NCI-H82 treated with DMSO at 0.1 percent for 48 hours (cell line): ENCODE data around the gene ADARB2.
"Not testable (repeated sequence)": the region's sequence is repeated elsewhere in the genome, so short reads cannot be mapped to it uniquely, and the experiment has no call there.

Experiments used
- DNase-seq: peaks from one replicate; lab custom pipeline; 2025; ENCODE audit not compliant: unreplicated experiment; lab: John Stamatoyannopoulos, UW

Gene ADARB2

GRCh38 chr10:1617376-1618317 lies 119.7 kb downstream of the ADARB2 start:
- not testable (repeated sequence) for DNase-seq

GRCh38 chr10:1616701-1617100 lies 120.6 kb downstream of the ADARB2 start:
- DNase-seq: not testable (repeated sequence)

- DNase-seq: no peak
These were observed 122.0 kb downstream of the ADARB2 start for GRCh38 chr10:1615186-1615954.

GRCh38 chr10:1613511-1613910 lies 123.8 kb downstream of the ADARB2 start:
- DNase-seq: no peak

- no peak for DNase-seq
These were observed 124.4 kb downstream of the ADARB2 start for GRCh38 chr10:1612908-1613307.

GRCh38 chr10:1611936-1612550 lies 125.3 kb downstream of the ADARB2 start:
- no peak for DNase-seq

- DNase-seq: no peak
These were observed 126.1 kb downstream of the ADARB2 start for GRCh38 chr10:1610986-1611770.

- no peak for DNase-seq
These were observed 127.7 kb downstream of the ADARB2 start for GRCh38 chr10:1609648-1609970.

GRCh38 chr10:1608851-1609647 lies 128.3 kb downstream of the ADARB2 start:
- DNase-seq: no peak

- DNase-seq: no peak
These were observed 128.9 kb downstream of the ADARB2 start for GRCh38 chr10:1608408-1608807.

- no peak for DNase-seq
These were observed 129.9 kb downstream of the ADARB2 start for GRCh38 chr10:1607466-1607865.

GRCh38 chr10:1605999-1606940 lies 131.1 kb downstream of the ADARB2 start:
- DNase-seq: no peak

GRCh38 chr10:1605121-1605520 lies 132.2 kb downstream of the ADARB2 start:
- DNase-seq: no peak

- DNase-seq: no peak
These were observed 133.1 kb downstream of the ADARB2 start for GRCh38 chr10:1604246-1604645.

- no peak for DNase-seq
These were observed 134.1 kb downstream of the ADARB2 start for GRCh38 chr10:1603181-1603580.

- DNase-seq: no peak
These were observed 135.3 kb downstream of the ADARB2 start for GRCh38 chr10:1602037-1602484.

GRCh38 chr10:1601406-1601805 lies 135.9 kb downstream of the ADARB2 start:
- no peak for DNase-seq

- no peak for DNase-seq
These were observed 136.5 kb downstream of the ADARB2 start for GRCh38 chr10:1600861-1601260.
